ENCODE data around the gene SLC41A3. TPM values are rescaled to one million over a fixed set of nuclear protein-coding genes. Genes with fewer than 3 reads are reported as not detected.

Gene SLC41A3
- total RNA-seq, 1 donor from 2014 or later: 52.3 TPM

Other genes starting within 250 kb of the SLC41A3 start
- gene ROPN1B, start 114.9 kb downstream of the SLC41A3 start, total RNA-seq (ENCODE audit: unreplicated experiment): not detected
- gene ALDH1L1, start 96.5 kb upstream of the SLC41A3 start, total RNA-seq (ENCODE audit: unreplicated experiment): not detected